ENCODE results near the gene DHX58.

Gene DHX58

GRCh38 chr17:42111265-42111636 lies 1.3 kb downstream of the DHX58 start:
- in situ Hi-C loops (cut with MboI; ENCODE audit: low sequenced_read_pairs): loop anchor here (5.0 kb wide), 1 partner anchor 149 kb away; no protein-coding TSS in a partner anchor

GRCh38 chr17:42110301-42111264 lies 1.9 kb downstream of the DHX58 start:
- in situ Hi-C loops (cut with MboI; ENCODE audit: low sequenced_read_pairs): loop anchor here (5.0 kb wide), 1 partner anchor 148 kb away; no protein-coding TSS in a partner anchor

GRCh38 chr17:42109086-42109485 lies 3.4 kb downstream of the DHX58 start:
- in situ Hi-C loops (cut with MboI; ENCODE audit: low sequenced_read_pairs): no loop called here

- in situ Hi-C loops (cut with MboI; ENCODE audit: low sequenced_read_pairs): no loop called here
These were observed 4.6 kb downstream of the DHX58 start for GRCh38 chr17:42107597-42108576.

GRCh38 chr17:42107124-42107523 lies 5.4 kb downstream of the DHX58 start:
- in situ Hi-C loops (cut with MboI; ENCODE audit: low sequenced_read_pairs): no loop called here

- in situ Hi-C loops (cut with MboI; ENCODE audit: low sequenced_read_pairs): no loop called here
These were observed 6.5 kb downstream of the DHX58 start for GRCh38 chr17:42106009-42106408.

GRCh38 chr17:42104264-42104663 lies 8.2 kb downstream of the DHX58 start:
- in situ Hi-C loops (cut with MboI; ENCODE audit: low sequenced_read_pairs): no loop called here

- in situ Hi-C loops (cut with MboI; ENCODE audit: low sequenced_read_pairs): no loop called here
These were observed 9.1 kb downstream of the DHX58 start for GRCh38 chr17:42103221-42103954.

GRCh38 chr17:42101513-42102292 lies 10.8 kb downstream of the DHX58 start:
- in situ Hi-C loops (cut with MboI; ENCODE audit: low sequenced_read_pairs): no loop called here

- in situ Hi-C loops (cut with MboI; ENCODE audit: low sequenced_read_pairs): no loop called here
These were observed 13.6 kb downstream of the DHX58 start for GRCh38 chr17:42098730-42099399.

- in situ Hi-C loops (cut with MboI; ENCODE audit: low sequenced_read_pairs): no loop called here
These were observed 14.6 kb downstream of the DHX58 start, which contains the start of gene ZNF385C for GRCh38 chr17:42097691-42098631. TSS of gene ZNF385C (minus strand) at chr17:42098473. CDS start at chr17:42063056, 35,417 bp downstream.

- in situ Hi-C loops (cut with MboI; ENCODE audit: low sequenced_read_pairs): no loop called here
These were observed 16.0 kb downstream of the DHX58 start for GRCh38 chr17:42096360-42097111.

- in situ Hi-C loops (cut with MboI; ENCODE audit: low sequenced_read_pairs): no loop called here
These were observed 18.0 kb downstream of the DHX58 start for GRCh38 chr17:42094375-42095069.

- in situ Hi-C loops (cut with MboI; ENCODE audit: low sequenced_read_pairs): no loop called here
These were observed 19.6 kb downstream of the DHX58 start for GRCh38 chr17:42092939-42093338.

- in situ Hi-C loops (cut with MboI; ENCODE audit: low sequenced_read_pairs): no loop called here
These were observed 21.3 kb downstream of the DHX58 start for GRCh38 chr17:42090964-42091790.

- in situ Hi-C loops (cut with MboI; ENCODE audit: low sequenced_read_pairs): no loop called here
These were observed 23.8 kb downstream of the DHX58 start for GRCh38 chr17:42088736-42089135.

Data from HL-60/S4 (cell line).